ENCODE measurements around the gene PAK1. TPM values are rescaled to one million over a fixed set of nuclear protein-coding genes. Genes with fewer than 3 reads are reported as not detected.

Gene PAK1
- total and polyA plus RNA-seq, 2 donors (not counting 3 experiments of a cell fraction or from before 2014, with no cell fraction given) = 5.6 to 12.9 TPM

DNA sequence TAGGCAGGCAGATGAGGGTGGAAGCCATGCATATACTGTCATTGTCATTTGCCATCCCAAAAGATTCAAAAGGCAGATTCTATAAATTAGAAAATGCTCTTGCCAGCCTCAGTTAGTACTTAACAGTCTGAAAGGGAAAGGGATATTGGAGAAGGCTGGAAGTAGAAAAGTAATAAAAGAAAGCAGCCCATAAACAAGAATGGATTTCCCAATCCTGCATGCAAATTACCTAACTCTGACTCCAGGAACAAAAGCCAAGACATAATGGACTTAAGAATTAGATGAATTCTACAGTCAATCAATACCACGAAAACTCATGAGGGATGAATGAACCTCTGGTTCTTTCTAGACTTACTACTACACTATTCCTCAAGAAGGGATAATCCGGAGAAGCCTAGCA is 5.9 kb downstream of the PAK1 start:
- Histone ChIP-seq H3K4me3 (replicated peaks in 1 of 3; ENCODE audit: insufficient read depth in 1 of 3, low read depth in 1 of 3, low read length in 3 of 3) (no peak overlapping the region), H3K9me1 (replicated peaks; ENCODE audit: control insufficient read depth, extremely low read depth, insufficient read depth, low read length) (no peaks in the 10 kb centered on the region), H3K9me3 (replicated peaks; ENCODE audit: control insufficient read depth, insufficient read depth, low read length) (no peaks in the 10 kb centered on the region), H3K4me2 (ENCODE audit: insufficient read depth, low read length) (no peak overlapping the region), H4K20me1 (replicated peaks; ENCODE audit: control insufficient read depth, extremely low read depth, insufficient read depth, low read length) (no peaks in the 10 kb centered on the region), H3K36me3 (ENCODE audit: control insufficient read depth in 2 of 2, extremely low read depth in 1 of 2, insufficient read depth in 2 of 2, low read length in 2 of 2) (no peaks in the 10 kb centered on the region), H3K4me1 (ENCODE audit: control insufficient read depth, extremely low read depth, insufficient read depth, low read length) (peaks cover 6% of the 10 kb centered on the region), H3K9ac (replicated peaks; ENCODE audit: extremely low read depth, insufficient read depth, low read length) (no peak overlapping the region), H3K27me3 (ENCODE audit: control insufficient read depth in 2 of 2, insufficient read depth in 2 of 2, low read length in 2 of 2) (peaks cover 19 to 37% of the 10 kb centered on the region in 2 experiments), H3K79me2 (ENCODE audit: control insufficient read depth, insufficient read depth, low read length) (no peaks in the 10 kb centered on the region), H2AFZ (ENCODE audit: low read depth, low read length) (no peak overlapping the region), H3K27ac (ENCODE audit: insufficient read depth, low read depth, low read length) (no peak overlapping the region)
- TF ChIP-seq POLR2A (IDR thresholded peaks at IDR 0.05; ENCODE audit: low read depth, low read length) (no peak), JUN (IDR thresholded peaks at IDR 0.05; ENCODE audit: borderline replicate concordance, insufficient read depth, insufficient read length, low read depth) (no peak), FOS (IDR thresholded peaks at IDR 0.05; ENCODE audit: borderline replicate concordance, insufficient read depth, low read length) (no peak), GATA2 (IDR thresholded peaks at IDR 0.05; ENCODE audit: insufficient read depth, insufficient read length, low read depth, low read length) (no peak), EZH2 (IDR thresholded peaks at IDR 0.05; ENCODE audit: borderline replicate concordance, low read depth, low read length, severe bottlenecking) (no peak), MYC (IDR thresholded peaks at IDR 0.05; ENCODE audit: low read depth, low read length) (no peak), POLR2AphosphoS5 (IDR thresholded peaks at IDR 0.05; ENCODE audit: insufficient read depth, low read depth, low read length) (no peak)
- TF ChIP-seq, protein P1, sequence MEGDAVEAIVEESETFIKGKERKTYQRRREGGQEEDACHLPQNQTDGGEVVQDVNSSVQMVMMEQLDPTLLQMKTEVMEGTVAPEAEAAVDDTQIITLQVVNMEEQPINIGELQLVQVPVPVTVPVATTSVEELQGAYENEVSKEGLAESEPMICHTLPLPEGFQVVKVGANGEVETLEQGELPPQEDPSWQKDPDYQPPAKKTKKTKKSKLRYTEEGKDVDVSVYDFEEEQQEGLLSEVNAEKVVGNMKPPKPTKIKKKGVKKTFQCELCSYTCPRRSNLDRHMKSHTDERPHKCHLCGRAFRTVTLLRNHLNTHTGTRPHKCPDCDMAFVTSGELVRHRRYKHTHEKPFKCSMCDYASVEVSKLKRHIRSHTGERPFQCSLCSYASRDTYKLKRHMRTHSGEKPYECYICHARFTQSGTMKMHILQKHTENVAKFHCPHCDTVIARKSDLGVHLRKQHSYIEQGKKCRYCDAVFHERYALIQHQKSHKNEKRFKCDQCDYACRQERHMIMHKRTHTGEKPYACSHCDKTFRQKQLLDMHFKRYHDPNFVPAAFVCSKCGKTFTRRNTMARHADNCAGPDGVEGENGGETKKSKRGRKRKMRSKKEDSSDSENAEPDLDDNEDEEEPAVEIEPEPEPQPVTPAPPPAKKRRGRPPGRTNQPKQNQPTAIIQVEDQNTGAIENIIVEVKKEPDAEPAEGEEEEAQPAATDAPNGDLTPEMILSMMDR (IDR thresholded peaks at IDR 0.05; ENCODE audit: extremely low read depth in 1 of 2, insufficient read depth in 1 of 2, low read depth in 1 of 2, low read length in 2 of 2) = no peak
- TF ChIP-seq, protein P2, sequence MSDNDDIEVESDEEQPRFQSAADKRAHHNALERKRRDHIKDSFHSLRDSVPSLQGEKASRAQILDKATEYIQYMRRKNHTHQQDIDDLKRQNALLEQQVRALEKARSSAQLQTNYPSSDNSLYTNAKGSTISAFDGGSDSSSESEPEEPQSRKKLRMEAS (IDR thresholded peaks at IDR 0.05; ENCODE audit: insufficient read depth, insufficient read length) = no peak
- CTCF ChIA-PET = interaction anchor here (1.3 kb wide), 1 partner anchor 151 kb away, joined by 5 read pairs; no protein-coding TSS in a partner anchor
- POLR2A ChIA-PET = no interaction called here
- no TSS peak for BruUV-seq (replicated peaks)
- DNase-seq (ENCODE audit: low read depth, low spot score) (no peak), FAIRE-seq (no peak)
- intact Hi-C loops (cut with micrococcal nuclease) = no loop called here
- dilution Hi-C loops (cut with MboI; ENCODE audit: extremely low pct_ligation_motif_present, low sequenced_read_pairs) = no loop called here

Measured in endothelial cell of umbilical vein (primary cell).